ENCODE results near the gene CHD8.
"Not testable (repeated sequence)": the region's sequence is repeated elsewhere in the genome, so short reads cannot be mapped to it uniquely, and the experiment has no call there.

CHD8 gene
- total RNA-seq = 208 to 354 reads per million in 2 experiments

DNA sequence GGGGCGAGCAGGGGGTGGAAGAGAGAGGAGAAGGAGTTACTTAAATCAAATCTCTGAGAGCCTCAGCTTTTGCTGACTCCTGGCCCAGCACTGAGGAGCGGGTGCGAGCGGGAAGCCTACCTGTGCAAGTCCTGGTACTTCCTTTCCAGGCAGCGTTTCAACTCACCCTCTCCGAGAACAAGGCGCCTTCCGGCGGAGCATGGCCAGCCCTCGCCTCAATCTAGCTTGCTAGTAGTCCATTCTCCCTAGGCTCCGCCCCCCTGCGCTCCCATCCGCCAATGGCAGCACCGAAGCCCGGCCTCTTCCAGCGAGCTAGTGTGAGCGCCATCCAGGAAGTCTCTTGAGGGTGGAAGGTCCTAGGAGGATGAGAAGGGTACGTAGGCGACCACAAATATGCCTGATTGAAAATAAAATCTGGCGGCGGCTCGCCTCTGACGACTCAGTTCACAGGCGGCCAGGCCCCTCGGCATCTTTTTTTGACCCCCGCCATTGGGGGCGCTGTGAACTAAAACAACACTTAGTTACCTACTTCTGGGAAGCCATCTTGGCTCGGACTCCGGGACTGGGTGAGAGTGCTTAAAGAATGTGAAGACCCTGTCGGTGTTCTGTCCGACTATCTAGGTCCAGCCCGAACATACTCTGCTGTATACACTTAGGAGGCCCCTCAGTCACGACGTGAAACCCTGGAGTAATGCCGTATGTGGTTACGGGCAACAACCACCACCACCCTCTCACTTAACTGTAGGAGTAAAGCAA lies at the start of gene CHD8:
Gene CHD8 (minus strand): TSS at position 212 of the 756 bp plus-strand sequence. CDS start 24,480 bp downstream, outside the sequence.
- peak; percentile 99 for DNase-seq (ENCODE audit: low read depth)

- no peak for DNase-seq (ENCODE audit: low read depth)
Observed at GRCh38 chr14:21505012-21505553, 49.2 kb upstream of the CHD8 start.

DNA sequence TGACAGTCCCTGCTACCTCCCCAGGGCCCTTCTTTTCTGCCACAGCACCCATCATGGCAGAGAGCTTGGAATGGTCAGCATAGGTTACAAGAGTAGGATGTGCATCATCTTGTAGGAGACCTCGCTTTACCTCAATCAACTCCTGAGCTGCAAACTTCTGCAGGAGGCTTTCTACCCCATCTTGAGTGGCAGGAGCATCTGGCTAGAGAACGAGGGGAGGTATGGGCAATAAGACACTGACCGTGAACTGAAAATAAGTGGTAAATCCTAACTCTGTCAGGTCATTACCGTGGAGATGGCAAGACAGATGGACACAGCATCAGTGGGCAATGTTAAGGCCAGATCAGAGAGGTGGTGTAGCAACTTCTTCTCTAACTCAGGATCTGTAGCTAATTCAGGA lies 47.5 kb upstream of the CHD8 start:
- no peak for DNase-seq (ENCODE audit: low read depth)

GRCh38 chr14:21501568-21501967 lies 45.6 kb upstream of the CHD8 start:
- no peak for DNase-seq (ENCODE audit: low read depth)

DNA sequence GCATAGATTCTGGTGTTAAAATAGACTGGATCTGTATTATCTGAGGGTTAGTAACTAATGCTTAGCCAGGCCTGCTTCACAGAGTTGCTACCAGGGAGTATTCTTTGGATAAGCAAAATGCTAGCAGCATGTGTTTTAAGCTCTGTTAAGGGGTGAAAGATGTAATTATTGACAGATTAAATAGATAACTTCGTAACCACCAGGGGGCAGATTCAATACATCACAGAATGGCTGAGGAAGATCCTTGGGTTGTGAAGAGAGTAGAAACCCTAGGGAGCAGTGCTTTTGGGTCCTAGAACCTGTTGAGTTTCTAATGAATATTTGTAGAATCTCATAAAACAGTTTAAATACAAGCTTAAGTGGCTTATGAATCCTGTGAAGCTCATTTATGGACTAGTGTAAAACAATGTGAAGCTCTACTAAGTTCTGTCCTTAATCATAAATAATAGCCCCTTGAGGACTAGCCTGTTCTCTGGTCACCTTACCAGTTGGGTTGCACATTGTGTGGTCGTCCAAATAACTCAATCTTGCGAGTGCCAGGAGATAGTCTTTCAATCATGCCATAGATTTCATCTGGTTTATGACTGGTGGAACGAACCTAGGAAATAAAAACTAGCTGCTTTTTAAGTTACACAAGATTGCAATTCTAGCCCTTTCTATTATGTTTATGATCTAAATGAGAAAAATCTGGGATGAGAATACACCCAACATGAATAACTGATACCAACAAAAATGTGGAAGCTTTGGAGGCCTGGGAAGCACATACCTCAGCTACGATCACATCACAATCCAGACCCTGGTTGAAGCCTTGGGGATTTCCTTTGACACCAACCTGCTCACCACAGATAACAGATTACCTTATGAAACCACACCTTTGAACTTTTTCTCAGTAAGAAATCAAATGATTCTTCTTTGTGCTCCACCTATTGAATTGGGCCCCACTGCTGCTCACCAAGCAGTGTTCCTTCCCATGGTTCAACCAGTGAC lies 42.9 kb upstream of the CHD8 start:
- DNase-seq (ENCODE audit: low read depth) = no peak

DNA sequence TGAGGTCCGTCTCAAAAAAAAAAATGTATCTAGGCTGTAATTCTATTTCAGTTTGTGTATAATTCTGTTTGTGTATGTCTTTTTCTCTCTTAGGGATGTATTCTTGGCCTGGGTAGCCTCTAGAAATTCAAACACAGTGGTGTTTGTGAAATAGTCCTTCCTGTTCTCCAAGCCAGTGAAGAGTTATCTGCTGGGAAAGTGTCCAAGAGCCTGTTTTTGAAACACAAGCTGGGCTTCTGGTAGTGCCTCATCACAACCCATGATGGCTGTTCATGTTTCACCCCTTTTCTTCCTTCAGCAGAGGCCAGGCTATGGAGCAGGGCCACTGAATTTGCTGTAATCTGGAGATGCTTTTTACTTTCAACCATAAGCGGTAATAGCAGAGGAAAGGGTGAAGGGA lies 40.5 kb upstream of the CHD8 start:
- DNase-seq (ENCODE audit: low read depth) = no peak

- no peak for DNase-seq (ENCODE audit: low read depth)
Observed at GRCh38 chr14:21494902-21495762, 39.2 kb upstream of the CHD8 start.

- DNase-seq (ENCODE audit: low read depth) = no peak
Observed at GRCh38 chr14:21486640-21487087, 30.7 kb upstream of the CHD8 start.

DNA sequence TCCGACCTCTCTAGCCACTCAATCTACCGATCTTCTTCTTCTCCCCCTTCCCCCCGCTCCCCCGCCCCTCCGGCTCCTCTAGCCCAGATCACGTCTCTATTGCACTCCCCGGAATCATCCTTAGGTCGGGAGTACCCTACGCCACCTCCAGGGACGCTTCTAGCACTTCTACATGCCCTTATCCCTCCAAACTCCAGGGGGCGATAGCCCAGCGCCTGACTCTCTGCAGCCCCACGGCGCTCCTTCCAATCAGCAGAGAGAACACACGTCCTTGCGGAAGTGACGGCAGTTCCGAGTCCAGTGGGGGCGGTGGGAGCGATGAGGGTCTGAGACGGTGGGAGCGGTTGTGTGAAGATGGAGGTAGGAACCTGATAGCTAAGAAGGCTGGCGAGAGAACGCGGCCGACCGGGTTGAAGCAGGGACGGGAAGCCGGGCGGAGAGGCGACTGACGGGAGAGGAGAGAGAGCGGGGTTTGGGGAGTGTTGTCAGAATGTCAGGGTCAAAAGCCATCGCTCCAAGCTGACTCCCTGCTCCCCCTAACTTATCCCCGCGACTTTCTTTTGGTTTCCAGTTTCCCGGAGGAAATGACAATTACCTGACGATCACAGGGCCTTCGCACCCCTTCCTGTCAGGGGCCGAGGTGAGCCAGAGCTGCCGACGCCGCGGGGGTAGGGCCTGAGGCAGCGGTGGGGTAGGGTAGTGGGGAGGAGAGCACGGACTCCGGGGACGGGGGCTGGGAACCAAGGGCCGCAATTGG lies 21.2 kb upstream of the CHD8 start, which contains the start of the genes RAB2B and TOX4:
Gene RAB2B (minus strand): TSS at position 35 of the 757 bp plus-strand sequence. CDS start 87 bp downstream, outside the sequence.
Gene TOX4 (plus strand): TSS at position 271 of the 757 bp plus-strand sequence. CDS start 84 bp downstream, at position 355.
- peak; percentile 93 for DNase-seq (ENCODE audit: low read depth)

DNA sequence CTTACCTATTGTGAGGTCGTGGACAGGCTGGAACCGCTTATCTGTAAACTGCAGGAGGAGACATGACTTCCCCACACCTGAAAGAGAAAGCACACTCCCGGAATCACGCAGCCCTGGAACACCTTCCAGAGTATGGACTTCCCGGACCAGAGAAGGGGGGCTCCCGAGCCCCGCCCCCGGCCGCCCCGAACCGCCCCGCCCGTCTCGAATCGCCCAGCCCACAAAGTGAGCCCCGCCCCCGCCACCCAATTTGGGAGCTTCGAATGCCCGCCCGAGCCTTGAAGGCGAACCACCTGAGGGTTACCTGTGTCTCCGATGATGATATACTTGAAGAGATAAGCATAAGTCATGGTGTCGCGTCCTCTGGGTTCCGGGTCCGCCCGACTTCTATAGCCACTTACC lies 20.6 kb upstream of the CHD8 start:
- peak; percentile 84 for DNase-seq (ENCODE audit: low read depth)

- no peak for DNase-seq (ENCODE audit: low read depth)
Observed at GRCh38 chr14:21475767-21476522, 20.0 kb upstream of the CHD8 start.

DNA sequence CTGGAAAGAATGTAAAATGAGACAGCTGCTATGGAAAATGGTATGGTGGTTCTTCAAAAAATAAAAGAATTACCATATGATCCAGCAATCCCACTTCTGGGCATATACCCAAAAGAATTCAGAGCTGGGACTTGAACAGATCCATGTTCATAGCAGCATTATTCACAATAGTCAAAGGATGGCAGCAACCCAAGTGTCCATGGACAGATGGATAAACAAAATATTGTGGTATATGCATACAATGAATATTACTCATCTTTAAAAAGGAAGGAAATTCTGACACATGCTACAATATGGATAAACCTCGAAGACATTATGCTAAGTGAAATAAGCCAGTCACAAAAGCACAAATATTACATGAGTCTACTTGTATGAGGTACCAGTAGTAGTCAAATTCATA lies 11.7 kb upstream of the CHD8 start:
- no peak for DNase-seq (ENCODE audit: low read depth)

DNA sequence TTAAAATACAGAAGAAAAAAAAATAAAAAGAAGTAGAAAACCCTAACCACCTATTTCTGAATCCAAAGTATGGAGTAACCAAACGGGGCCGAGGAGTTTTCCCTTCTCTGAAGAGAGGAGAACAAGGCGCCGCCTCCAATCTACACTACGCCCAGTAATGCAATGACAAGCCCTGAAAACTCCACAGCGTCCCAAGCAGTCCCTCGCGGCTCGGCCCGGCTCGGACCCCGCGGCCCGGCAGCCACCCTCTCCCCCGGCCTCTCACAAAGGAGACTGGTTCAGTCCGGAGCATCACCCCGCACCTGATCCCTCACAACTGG lies 371 bp downstream of the CHD8 start:
- DNase-seq (ENCODE audit: low read depth) = no peak

DNA sequence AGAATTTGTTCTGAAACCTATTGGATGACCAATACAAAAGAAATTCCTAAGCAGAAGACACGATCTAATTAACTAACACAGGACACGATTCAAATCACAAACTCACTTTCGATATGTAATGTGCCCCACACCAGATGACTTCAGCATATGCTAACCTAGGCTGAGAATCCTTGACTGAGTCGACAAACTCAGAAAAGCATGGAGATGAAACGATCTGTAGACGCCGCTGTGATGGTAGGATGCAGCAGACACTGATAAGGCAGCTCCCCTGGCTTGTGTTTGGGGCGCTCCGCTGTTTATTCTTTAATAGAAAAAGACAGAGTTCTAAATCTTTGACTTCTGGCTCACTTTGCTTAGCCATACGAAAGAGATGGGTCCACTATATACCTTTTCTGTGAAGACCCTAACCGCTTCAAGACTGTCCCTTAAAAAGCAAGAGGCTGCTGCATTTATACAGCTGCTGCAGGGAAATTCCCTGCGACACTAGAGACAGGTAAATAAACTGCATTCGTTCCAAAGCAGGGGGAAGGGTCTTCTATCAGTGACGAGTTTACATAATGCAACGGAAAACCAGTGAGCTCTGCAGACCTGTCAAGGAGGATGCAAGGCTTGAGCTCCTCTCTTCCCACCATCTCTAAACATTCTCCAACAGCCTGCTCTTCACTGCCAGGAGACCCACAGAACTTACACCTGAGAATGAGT lies 929 bp downstream of the CHD8 start:
- no peak for DNase-seq (ENCODE audit: low read depth)

- DNase-seq (ENCODE audit: low read depth) = no peak
Observed at GRCh38 chr14:21449899-21450216, 6.1 kb downstream of the CHD8 start.

GRCh38 chr14:21442657-21443056 lies 13.3 kb downstream of the CHD8 start:
- DNase-seq (ENCODE audit: low read depth) = not testable (repeated sequence)

- DNase-seq (ENCODE audit: low read depth) = no peak
Observed at GRCh38 chr14:21440859-21441258, 15.1 kb downstream of the CHD8 start.

DNA sequence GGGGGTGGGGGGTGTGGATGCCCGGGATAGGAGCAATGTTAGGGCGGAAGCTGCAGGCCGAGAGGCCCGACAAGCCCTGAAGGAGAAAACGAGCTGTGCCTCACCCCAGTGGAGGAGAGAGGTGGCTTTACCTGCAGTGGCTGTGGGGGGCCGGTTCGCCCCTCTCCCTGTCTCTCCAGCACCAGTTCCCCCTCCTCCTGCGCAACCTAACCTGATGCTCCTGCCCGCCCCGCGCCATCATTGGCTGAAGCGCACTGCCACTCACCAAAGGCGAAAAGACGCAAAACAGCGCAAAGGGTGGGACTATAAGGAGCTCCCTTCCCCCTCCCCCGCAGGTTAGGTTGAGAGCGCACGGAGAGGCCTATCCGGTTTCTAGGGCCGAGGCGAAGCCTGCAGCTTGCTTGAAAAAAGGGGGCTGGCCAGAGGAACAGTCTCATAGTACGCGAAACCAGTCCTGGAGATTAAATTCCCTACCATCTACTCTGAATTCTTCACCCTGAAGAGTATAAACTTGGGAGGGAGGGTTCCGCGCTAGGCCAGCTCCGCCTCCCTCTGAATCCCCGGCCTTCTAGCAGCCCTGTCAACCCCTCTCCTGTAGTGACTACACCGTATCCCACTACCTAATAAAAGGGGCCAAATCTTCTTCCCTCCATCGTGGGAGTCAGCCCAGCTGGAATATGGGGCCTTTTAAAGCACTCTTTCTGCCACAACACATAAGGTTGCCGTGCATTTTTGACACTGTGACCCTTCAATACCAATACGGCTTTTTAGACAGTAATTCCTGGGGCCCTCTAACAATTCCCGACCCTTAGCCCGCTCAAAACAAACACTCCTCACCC lies 18.6 kb downstream of the CHD8 start:
- peak; percentile 99 for DNase-seq (ENCODE audit: low read depth)
